Breast epithelium (tissue), 3 donors: ENCODE measurements around the gene ATP10D.

Experiments
- CTCF ChIP-seq, 3 donors: fragments of 450-650 bp; IDR thresholded peaks; one replicate each; pipeline ENCODE4 v1.5.1; 2016 to 2017; ENCODE audit warnings: antibody characterized with exemption in 3 of 3, mild to moderate bottlenecking in 3 of 3, moderate library complexity in 3 of 3
- POLR2A ChIP-seq: fragments of 450-650 bp; IDR thresholded peaks from one replicate; pipeline ENCODE4 v1.6.1; 2016; ENCODE audit warnings: antibody characterized with exemption, mild to moderate bottlenecking, moderate library complexity
- POLR2AphosphoS5 ChIP-seq, 3 donors: sonication (generic); formaldehyde crosslinking; IDR thresholded peaks; one replicate each; pipeline ENCODE4 v1.6.1; 2017; ENCODE audit warnings: antibody characterized with exemption in 3 of 3

- TF ChIP-seq CTCF (IDR thresholded peaks at IDR 0.05): peak; percentile 30 to 52 (median 32)
- no peak for TF ChIP-seq POLR2A
- TF ChIP-seq POLR2AphosphoS5 (IDR thresholded peaks at IDR 0.05): peak; percentile 50 to 73 (median 61)
These were observed 21.7 kb upstream of the ATP10D start, which contains the start of gene COMMD8 for GRCh38 chr4:47463235-47463956.
